ENCODE data around the gene NCKAP5.

NCKAP5 gene

GRCh38 chr2:132758995-132759394 lies 809.3 kb downstream of the NCKAP5 start:
- no peak for DNase-seq
- no peak overlapping the region for H3K27ac ChIP-seq
- in situ Hi-C loops (cut with HindIII; ENCODE audit: low pct_ligation_motif_present, low sequenced_read_pairs) = no loop called here
- TF ChIP-seq CTCF (IDR thresholded peaks at IDR 0.05; ENCODE audit: low read depth, low read length, missing control alignments) = no peak
- no peaks in the 10 kb centered on the region for H3K27me3 ChIP-seq (replicated peaks)
- no peaks in the 10 kb centered on the region for H3K36me3 ChIP-seq (replicated peaks)
- H3K4me3 ChIP-seq (ENCODE audit: low read depth, low read length) = no peak overlapping the region

- Histone ChIP-seq H3K4me3 (ENCODE audit: low read depth, low read length) (no peak overlapping the region), H3K27me3 (replicated peaks) (no peaks in the 10 kb centered on the region), H3K36me3 (replicated peaks) (no peaks in the 10 kb centered on the region), H3K27ac (no peak overlapping the region)
- in situ Hi-C loops (cut with HindIII; ENCODE audit: low pct_ligation_motif_present, low sequenced_read_pairs) = no loop called here
- no peak for DNase-seq
- TF ChIP-seq CTCF (IDR thresholded peaks at IDR 0.05; ENCODE audit: low read depth, low read length, missing control alignments) = no peak
Measured at GRCh38 chr2:132757676-132758075, 810.6 kb downstream of the NCKAP5 start.

GRCh38 chr2:132757002-132757589 lies 811.2 kb downstream of the NCKAP5 start:
- H3K27me3 ChIP-seq (replicated peaks) = no peaks in the 10 kb centered on the region
- H3K36me3 ChIP-seq (replicated peaks) = no peaks in the 10 kb centered on the region
- TF ChIP-seq CTCF (IDR thresholded peaks at IDR 0.05; ENCODE audit: low read depth, low read length, missing control alignments) = no peak
- DNase-seq = no peak
- in situ Hi-C loops (cut with HindIII; ENCODE audit: low pct_ligation_motif_present, low sequenced_read_pairs) = no loop called here
- no peak overlapping the region for H3K4me3 ChIP-seq (ENCODE audit: low read depth, low read length)
- H3K27ac ChIP-seq = no peak overlapping the region

- no peaks in the 10 kb centered on the region for H3K27me3 ChIP-seq (replicated peaks)
- no peak for DNase-seq
Measured at GRCh38 chr2:132754867-132755472, 813.3 kb downstream of the NCKAP5 start.

GRCh38 chr2:132754392-132754791 lies 813.9 kb downstream of the NCKAP5 start:
- H3K4me3 ChIP-seq (ENCODE audit: low read depth, low read length) = no peak overlapping the region
- TF ChIP-seq CTCF (IDR thresholded peaks at IDR 0.05; ENCODE audit: low read depth, low read length, missing control alignments) = no peak
- H3K27me3 ChIP-seq (replicated peaks) = no peaks in the 10 kb centered on the region
- no peak for DNase-seq
- H3K27ac ChIP-seq = no peak overlapping the region
- in situ Hi-C loops (cut with HindIII; ENCODE audit: low pct_ligation_motif_present, low sequenced_read_pairs) = no loop called here
- no peaks in the 10 kb centered on the region for H3K36me3 ChIP-seq (replicated peaks)

More at GRCh38 chr2:132754867-132755472, 813.3 kb downstream of the NCKAP5 start:
- Histone ChIP-seq H3K4me3 (ENCODE audit: low read depth, low read length) (no peak overlapping the region), H3K36me3 (replicated peaks) (no peaks in the 10 kb centered on the region), H3K27ac (no peak overlapping the region)
- TF ChIP-seq CTCF (IDR thresholded peaks at IDR 0.05; ENCODE audit: low read depth, low read length, missing control alignments) = no peak
- in situ Hi-C loops (cut with HindIII; ENCODE audit: low pct_ligation_motif_present, low sequenced_read_pairs) = no loop called here

Data from brain microvascular endothelial cell (primary cell).